ENCODE results near the gene CLC.

DNA sequence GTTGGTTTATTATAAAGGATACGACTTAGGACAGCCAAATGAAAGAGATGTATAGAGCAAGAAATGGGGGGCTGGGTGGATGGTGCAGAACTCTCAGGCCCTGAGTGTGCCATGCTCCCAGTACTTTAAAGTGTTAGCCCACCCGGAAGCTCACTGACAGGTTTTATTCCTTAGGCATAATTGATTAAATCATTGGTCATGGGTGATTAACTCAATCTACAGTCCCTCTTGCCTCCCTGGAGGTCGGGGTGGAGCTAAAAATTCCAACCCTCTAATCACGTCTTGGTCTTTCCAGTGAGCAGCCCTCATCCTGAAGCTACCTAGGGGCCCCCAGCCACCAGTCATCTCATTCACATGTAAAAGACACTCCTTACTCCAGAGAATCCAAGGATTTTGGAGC, 31.0 kb upstream of the CLC start:
- TF ChIP-seq, protein P1, sequence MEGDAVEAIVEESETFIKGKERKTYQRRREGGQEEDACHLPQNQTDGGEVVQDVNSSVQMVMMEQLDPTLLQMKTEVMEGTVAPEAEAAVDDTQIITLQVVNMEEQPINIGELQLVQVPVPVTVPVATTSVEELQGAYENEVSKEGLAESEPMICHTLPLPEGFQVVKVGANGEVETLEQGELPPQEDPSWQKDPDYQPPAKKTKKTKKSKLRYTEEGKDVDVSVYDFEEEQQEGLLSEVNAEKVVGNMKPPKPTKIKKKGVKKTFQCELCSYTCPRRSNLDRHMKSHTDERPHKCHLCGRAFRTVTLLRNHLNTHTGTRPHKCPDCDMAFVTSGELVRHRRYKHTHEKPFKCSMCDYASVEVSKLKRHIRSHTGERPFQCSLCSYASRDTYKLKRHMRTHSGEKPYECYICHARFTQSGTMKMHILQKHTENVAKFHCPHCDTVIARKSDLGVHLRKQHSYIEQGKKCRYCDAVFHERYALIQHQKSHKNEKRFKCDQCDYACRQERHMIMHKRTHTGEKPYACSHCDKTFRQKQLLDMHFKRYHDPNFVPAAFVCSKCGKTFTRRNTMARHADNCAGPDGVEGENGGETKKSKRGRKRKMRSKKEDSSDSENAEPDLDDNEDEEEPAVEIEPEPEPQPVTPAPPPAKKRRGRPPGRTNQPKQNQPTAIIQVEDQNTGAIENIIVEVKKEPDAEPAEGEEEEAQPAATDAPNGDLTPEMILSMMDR (IDR thresholded peaks at IDR 0.05), result no peak
- no peak for TF ChIP-seq EZH2phosphoT487 (IDR thresholded peaks at IDR 0.05)
